Tibial artery (tissue), 4 donors: Measurements from ENCODE around the gene COQ10A.

Experiments used
- DNase-seq, 2 donors: peaks; one replicate each; pipeline ENCODE4 v3.0.0-alpha.2; 2019
- H3K27ac ChIP-seq, 2 donors: fragments of 200-600 bp; sonication (generic) in 1 of 2; 1 replicate in 1 of 2; 2 replicates in 1 of 2; pipeline ENCODE4 v1.5.1; 2018 to 2019; ENCODE audit warnings: mild to moderate bottlenecking in 1 of 2
- H3K27me3 ChIP-seq, 2 donors: fragments of 200-600 bp; sonication (generic) in 1 of 2; one replicate each; pipeline versions ENCODE4 v1.5.1 to v1.6.0; 2016 to 2019
- H3K36me3 ChIP-seq, 3 donors: fragments of 200-600 bp; sonication (generic) in 2 of 3; one replicate each; pipeline ENCODE4 v1.5.1; 2016 to 2019; ENCODE audit warnings: mild to moderate bottlenecking in 2 of 3
- H3K4me1 ChIP-seq, 4 donors: fragments of 200-600 bp; sonication (generic) in 2 of 4; 1 replicate in 3 of 4; 2 replicates in 1 of 4; pipeline ENCODE4 v1.5.1; 2016 to 2019
- H3K4me3 ChIP-seq, 2 donors: fragments of 200-600 bp; sonication (generic) in 1 of 2; 1 replicate in 1 of 2; 2 replicates in 1 of 2; pipeline ENCODE4 v1.5.1; 2018 to 2019; ENCODE audit warnings: mild to moderate bottlenecking in 2 of 2
- H3K9me3 ChIP-seq, 3 donors: fragments of 200-600 bp; sonication (generic) in 1 of 3; one replicate each; pipeline ENCODE4 v1.5.1; 2016 to 2019
- intact Hi-C: fragments of 100-400 bp; cut with DNase I; formaldehyde crosslinking; loops from one replicate; pipeline ENCODE4 v1.15.0; 2023; ENCODE audit warnings: low total_unique reads
- TF ChIP-seq, protein P1 (sequence below), 2 experiments: fragments of 200-600 bp in 1 of 2; fragments of 450-650 bp in 1 of 2; IDR thresholded peaks; one replicate each; pipeline ENCODE4 v1.5.1; 2017 to 2019; ENCODE audit warnings: antibody characterized with exemption in 2 of 2, mild to moderate bottlenecking in 1 of 2, moderate library complexity in 1 of 2

COQ10A gene

DNA sequence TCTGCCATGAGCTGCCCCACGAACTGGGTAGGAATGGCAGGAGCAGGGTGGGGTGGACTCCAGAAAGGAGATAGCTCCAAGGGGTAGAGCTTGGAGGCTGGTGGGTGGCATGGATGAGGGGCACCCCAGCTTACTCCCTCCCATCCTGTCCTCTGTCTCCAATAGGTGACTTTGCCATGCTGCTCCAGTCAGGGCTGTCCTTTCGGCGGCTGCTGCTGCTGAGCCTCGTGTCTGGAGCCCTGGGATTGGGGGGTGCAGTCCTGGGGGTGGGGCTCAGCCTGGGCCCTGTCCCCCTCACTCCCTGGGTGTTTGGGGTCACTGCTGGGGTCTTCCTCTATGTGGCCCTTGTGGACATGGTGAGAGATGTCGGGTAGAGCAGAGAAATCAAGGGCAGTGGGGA, 29.8 kb upstream of the COQ10A start:
- Histone ChIP-seq H3K4me1 (no peaks in the 10 kb centered on the region), H3K36me3 (peaks cover 22 to 59% (median 45%) of the 10 kb centered on the region in 3 donors), H3K4me3 (no peak overlapping the region), H3K9me3 (no peaks in the 10 kb centered on the region), H3K27ac (no peak overlapping the region), H3K27me3 (no peaks in the 10 kb centered on the region)
- TF ChIP-seq, protein P1, sequence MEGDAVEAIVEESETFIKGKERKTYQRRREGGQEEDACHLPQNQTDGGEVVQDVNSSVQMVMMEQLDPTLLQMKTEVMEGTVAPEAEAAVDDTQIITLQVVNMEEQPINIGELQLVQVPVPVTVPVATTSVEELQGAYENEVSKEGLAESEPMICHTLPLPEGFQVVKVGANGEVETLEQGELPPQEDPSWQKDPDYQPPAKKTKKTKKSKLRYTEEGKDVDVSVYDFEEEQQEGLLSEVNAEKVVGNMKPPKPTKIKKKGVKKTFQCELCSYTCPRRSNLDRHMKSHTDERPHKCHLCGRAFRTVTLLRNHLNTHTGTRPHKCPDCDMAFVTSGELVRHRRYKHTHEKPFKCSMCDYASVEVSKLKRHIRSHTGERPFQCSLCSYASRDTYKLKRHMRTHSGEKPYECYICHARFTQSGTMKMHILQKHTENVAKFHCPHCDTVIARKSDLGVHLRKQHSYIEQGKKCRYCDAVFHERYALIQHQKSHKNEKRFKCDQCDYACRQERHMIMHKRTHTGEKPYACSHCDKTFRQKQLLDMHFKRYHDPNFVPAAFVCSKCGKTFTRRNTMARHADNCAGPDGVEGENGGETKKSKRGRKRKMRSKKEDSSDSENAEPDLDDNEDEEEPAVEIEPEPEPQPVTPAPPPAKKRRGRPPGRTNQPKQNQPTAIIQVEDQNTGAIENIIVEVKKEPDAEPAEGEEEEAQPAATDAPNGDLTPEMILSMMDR (IDR thresholded peaks at IDR 0.05), result no peak
- DNase-seq, result no peak
- intact Hi-C loops, result no loop called here

DNA sequence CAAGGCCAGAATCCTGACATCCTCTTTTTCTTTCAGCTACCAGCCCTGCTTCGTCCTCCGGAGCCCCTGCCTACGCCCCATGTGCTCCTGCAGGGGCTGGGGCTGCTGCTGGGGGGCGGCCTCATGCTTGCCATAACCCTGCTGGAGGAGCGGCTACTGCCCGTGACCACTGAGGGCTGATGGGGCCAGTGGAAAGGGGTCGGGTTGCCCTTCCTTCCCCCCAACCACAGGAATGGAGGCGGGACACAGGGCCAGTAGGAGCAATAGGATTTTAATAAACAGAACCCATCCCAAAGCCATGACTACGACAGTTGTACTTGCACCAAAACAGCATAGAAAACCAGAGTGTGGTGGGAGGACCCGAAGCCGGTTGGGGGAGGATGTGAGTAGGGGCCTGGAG, 29.2 kb upstream of the COQ10A start:
- TF ChIP-seq, protein P1 (IDR thresholded peaks at IDR 0.05), result no peak
- H3K36me3 ChIP-seq, result peaks cover 27 to 65% (median 51%) of the 10 kb centered on the region in 3 donors
- no peaks in the 10 kb centered on the region for H3K9me3 ChIP-seq
- no peak overlapping the region for H3K4me3 ChIP-seq
- no peaks in the 10 kb centered on the region for H3K4me1 ChIP-seq
- intact Hi-C loops, result no loop called here
- no peak for DNase-seq
- no peaks in the 10 kb centered on the region for H3K27me3 ChIP-seq
- no peak overlapping the region for H3K27ac ChIP-seq

DNA sequence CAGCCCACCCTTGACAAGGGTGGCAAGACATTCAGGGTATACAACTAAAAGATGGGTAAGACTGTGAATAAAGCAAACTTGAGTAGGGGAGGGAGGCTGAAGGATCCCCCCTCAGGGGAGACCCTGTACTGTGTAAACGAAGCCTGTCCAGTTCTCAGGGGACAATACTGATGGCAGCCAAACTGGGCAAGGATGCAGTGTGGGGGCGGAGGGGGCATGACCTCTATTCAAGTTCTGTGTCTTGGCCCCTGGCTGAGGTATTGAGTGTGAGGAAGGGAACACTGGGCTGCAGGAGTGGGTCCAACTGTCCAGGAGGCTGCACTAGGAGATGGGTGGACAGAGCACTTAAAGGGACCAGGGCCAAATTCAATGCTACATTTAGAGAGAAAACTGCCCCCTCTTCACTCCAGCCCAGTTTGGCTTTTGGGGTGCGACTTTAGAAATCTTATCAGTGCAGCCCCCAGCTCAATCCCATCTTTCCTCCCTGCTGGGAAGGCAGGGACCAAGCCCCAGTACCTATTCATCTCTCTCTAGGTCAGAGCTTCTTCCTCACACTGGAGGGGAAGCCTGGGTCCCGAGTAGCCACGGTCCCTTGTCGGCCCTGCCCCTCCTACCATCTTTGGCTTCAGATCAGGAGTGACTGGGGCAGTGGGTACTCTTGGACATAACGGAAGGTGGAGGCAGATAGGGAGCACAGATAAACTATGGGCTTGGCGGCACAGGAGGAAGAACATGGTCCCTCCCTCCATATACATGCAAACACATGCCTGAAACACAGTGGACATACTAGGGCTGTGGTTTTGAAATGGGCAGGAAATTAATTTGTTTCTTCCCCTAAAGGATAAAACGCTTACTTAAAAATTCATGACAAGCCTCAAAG, 25.1 kb upstream of the COQ10A start:
- Histone ChIP-seq H3K27ac (no peak overlapping the region), H3K9me3 (no peaks in the 10 kb centered on the region), H3K27me3 (no peaks in the 10 kb centered on the region), H3K36me3 (peaks cover 67 to 100% (median 92%) of the 10 kb centered on the region in 3 donors), H3K4me1 (no peaks in the 10 kb centered on the region), H3K4me3 (no peak overlapping the region)
- TF ChIP-seq, protein P1 (IDR thresholded peaks at IDR 0.05), result no peak
- DNase-seq, result no peak
- intact Hi-C loops, result no loop called here

- H3K36me3 ChIP-seq, result peaks cover 77 to 100% (median 99%) of the 10 kb centered on the region in 3 donors
- H3K4me1 ChIP-seq, result no peaks in the 10 kb centered on the region
- TF ChIP-seq, protein P1 (IDR thresholded peaks at IDR 0.05), result no peak
- no peak overlapping the region for H3K27ac ChIP-seq
- intact Hi-C loops, result no loop called here
- no peaks in the 10 kb centered on the region for H3K9me3 ChIP-seq
- H3K27me3 ChIP-seq, result no peaks in the 10 kb centered on the region
- no peak overlapping the region for H3K4me3 ChIP-seq
- no peak for DNase-seq
Measured at GRCh38 chr12:56242986-56243385, 23.8 kb upstream of the COQ10A start.

GRCh38 chr12:56243731-56244181, 23.0 kb upstream of the COQ10A start:
- TF ChIP-seq, protein P1 (IDR thresholded peaks at IDR 0.05), result no peak
- DNase-seq, result no peak
- Histone ChIP-seq H3K4me1 (no peaks in the 10 kb centered on the region), H3K27me3 (no peaks in the 10 kb centered on the region), H3K36me3 (peaks cover 85 to 100% (median 99%) of the 10 kb centered on the region in 3 donors), H3K27ac (no peak overlapping the region), H3K4me3 (no peak overlapping the region), H3K9me3 (no peaks in the 10 kb centered on the region)
- intact Hi-C loops, result no loop called here
